GM18861 (cell line): ENCODE measurements around the gene OPCML.

Source experiments
- ATAC-seq: cut with Tn5 transposase; IDR thresholded peaks from one replicate; pipeline ENCODE4 v1.9.1; 2021; ENCODE audit not compliant: unreplicated experiment

The OPCML gene

DNA sequence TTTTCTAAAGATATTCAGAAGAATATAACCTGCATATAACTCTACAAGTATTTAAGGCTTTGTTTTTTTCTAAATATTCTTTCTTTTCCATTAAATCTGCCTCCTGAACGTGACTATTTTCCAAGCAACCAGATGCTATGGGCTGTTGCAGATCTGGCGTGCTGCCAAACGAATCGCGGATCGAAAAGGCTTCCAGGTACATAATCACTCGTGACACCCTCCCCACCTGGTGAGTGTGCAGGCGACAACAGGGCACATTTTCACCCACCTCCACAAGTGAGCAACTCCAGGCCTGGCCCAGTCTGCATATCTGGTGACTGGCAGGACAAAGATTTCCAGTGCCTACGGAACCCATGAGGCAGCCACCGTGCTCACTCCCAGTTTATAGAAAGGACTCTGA lies 660.1 kb downstream of the OPCML start:
- ATAC-seq, result no peak

GRCh38 chr11:132866783-132867545 lies 665.3 kb downstream of the OPCML start:
- no peak for ATAC-seq

DNA sequence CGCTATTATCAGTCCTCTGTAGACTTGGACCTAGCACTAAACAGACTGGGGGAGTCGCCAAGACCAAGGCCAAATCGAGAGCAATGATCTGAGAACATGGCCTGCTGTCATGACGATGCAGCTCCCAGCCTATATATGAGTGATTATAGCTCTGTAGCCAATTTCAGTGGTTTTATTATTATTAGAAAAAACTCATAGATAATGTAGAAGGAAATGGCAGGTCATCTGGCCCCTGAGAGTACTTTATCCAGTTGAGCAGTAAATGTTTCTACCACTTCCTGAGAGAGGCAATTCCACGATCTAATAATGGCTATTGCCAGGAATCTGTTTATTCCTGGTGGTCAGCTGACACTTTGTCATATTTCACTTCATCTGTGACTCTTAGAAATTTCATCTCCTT lies 666.7 kb downstream of the OPCML start:
- no peak for ATAC-seq

DNA sequence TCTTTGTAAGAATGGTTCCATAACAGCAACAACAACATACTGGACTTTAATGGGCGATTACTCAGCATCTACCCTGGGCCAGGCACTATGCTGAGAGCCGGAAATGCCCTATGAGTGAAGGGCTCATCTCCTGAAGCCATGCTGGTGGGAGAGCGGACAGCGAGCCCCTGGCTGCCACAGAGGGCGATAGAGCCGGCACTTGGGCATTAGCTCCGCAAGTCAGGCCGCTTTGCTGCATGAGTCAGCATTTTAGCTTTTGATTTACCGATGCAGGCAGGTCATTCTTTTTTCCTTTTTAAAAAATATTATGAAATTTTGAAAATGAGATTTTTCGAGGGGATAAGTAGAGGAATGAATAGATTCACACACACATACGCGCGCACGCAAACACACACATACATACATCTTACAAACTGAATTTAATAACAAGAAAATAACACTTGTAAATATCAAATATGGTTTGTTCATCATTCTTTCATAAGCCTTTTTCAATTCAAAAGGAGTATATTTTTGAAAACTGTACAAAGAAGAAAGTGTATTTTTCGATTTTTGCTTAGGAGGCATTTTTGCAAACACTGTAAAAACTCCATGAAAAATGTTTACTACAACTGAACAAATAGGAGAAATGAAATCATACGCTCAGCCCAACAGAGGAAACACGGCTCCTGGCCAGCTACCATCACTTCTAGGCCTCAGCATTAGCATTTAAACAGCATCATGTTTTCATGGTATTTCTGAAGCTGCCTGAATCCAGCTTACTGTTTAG lies 667.3 kb downstream of the OPCML start:
- ATAC-seq, result no peak

DNA sequence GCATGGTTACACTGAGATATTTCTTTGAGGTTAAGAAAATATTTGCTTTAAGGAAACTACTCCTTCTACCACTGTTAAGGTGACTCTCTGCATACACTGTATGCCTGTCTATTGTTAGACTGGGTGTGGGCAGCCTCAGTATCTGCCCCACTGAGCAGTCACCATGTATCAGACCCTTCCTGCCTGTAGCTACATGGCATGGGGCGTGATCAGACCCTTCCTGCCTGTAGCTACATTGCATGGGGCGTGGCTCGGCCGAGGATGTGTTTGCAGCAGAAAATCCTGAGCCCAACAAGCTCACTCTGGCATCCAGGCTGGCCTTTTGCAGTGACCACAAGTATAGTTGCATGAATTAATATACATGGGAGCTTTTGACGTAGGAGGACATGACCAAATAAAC lies 669.4 kb downstream of the OPCML start:
- ATAC-seq, result no peak

DNA sequence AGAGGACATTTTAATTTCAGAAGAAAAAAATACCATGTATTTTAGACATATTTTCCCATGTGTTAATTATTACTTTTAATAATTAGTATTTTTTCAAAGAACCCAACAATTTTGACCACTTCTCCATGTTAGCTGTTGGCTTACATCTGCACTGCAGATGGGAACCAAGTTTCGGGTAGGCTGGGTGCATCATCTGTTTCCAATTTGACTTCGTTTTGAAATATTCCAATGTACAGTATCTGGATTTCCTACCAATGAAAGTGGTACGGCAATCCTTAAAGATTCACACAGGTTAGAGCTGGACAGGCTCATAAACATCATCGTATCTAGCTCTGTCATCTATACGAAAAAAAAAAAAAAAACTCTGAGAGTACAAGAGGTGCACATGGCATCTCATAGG lies 670.2 kb downstream of the OPCML start:
- ATAC-seq, result no peak

DNA sequence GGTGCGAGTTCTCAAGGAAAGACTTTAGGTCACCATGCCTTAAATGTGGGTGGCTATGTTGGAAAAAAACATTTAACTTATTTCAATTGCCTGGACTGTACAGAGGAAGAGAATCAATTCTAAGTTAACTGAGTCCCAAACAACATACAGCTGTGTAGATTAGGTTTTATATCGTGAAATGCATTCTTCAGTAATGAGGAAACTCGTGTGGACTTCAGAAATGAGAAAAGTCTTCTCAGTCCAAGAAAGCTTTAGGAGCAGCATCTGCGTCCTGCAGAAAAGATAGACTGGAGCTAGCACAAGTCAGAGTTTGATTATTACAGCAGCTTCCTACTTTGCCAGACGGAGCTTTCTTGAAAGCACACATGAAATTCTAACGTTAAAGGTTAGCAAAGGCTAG lies 673.0 kb downstream of the OPCML start:
- ATAC-seq, result no peak

DNA sequence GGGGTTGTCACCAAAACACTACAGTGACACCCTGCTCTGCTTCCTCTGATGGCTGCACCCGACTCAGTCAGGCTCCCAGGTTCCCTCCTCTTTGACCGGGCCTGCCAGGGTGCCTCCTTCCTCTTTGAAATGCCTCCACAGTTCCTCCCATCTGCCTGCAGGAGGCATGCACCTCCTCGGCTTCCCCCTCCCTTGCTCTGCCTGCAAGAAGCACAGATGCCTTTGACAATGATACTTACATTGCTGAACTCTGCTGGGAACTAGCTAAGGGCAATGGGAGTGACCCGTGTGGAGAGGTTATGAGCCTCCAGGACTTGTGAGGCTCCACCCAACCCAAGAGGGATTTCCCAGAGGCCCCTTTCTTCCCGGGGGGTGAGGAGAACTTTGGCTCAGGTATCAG lies 674.1 kb downstream of the OPCML start:
- no peak for ATAC-seq

GRCh38 chr11:132856032-132856431 lies 676.3 kb downstream of the OPCML start:
- ATAC-seq, result no peak

- no peak for ATAC-seq
These were observed 676.8 kb downstream of the OPCML start for GRCh38 chr11:132855516-132855915.

- no peak for ATAC-seq
These were observed 678.4 kb downstream of the OPCML start for GRCh38 chr11:132853886-132854285.

DNA sequence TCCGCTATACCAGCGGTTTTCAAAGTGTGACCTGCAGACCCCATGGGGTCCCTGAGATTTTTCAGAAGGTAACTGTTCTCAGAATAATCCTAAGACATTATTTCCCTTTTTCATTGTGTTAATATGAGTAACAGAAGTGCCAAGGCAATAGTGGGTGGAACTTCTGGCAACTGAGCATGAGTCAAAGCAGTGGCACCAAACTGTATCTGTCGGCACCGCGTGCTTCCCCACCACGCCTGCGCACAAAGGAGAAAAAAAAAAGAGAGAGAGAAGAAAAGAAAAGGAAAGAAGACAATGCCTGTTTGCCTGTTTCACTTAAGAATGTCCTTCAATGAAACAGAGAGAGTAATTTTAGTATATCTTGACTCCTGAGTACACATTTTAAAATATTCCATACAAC lies 679.9 kb downstream of the OPCML start:
- ATAC-seq, result no peak

DNA sequence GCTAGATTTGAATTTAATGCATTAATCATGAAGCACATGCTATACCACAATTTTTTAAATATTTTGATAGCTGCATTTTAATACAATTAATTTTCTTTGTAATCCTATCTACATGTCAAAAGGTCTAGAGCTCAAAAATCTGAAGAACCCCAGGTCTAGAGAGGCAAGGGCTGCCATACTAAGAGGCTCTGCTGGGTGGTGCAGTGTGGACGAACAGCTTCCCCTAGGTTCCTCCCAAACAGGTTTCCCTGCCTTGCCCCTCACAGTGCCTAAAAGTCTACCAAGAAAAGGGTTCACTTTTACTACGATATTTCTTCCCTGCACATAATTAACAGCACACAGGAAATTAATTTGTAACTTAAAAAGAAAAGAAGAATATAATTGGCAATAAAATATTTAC lies 681.1 kb downstream of the OPCML start:
- no peak for ATAC-seq

DNA sequence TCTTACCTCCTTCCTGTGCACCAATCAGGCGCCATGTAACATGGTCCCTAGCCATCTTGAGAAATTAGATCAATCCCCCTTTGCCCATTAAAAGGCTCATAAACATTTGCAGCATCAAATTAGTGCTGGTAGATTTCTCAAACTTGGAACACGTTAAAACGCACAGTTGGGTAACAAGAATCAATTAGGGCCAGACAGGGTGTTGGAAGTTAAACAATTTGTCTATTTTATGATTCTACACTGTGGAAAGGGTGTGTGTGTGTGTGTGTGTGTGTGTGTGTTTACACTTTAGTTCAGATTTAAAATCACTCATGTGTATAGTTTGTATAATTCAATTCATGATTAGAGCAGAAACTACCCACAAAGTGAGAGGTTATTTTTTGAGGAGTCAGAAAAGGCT lies 682.0 kb downstream of the OPCML start:
- no peak for ATAC-seq

GRCh38 chr11:132848336-132848735 lies 684.0 kb downstream of the OPCML start:
- no peak for ATAC-seq

DNA sequence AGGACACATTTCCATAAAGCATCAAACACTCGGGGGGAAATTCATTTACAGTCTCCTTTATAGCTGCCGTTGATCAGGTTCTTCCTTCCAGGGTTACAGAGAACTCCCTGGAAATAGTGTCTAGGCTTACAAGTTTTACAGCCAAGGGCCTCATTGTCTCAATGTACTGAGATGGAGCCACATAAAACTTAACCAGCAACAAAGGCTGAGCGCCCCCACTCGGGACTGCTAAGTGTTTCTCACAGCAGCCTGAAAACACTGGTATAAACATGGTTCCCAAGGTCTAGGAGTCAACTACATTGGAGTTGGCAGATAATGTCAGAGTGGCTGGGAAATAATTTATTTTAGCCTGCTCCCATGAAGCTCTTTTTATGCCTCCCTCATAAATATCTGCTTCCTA lies 686.2 kb downstream of the OPCML start:
- ATAC-seq, result no peak

DNA sequence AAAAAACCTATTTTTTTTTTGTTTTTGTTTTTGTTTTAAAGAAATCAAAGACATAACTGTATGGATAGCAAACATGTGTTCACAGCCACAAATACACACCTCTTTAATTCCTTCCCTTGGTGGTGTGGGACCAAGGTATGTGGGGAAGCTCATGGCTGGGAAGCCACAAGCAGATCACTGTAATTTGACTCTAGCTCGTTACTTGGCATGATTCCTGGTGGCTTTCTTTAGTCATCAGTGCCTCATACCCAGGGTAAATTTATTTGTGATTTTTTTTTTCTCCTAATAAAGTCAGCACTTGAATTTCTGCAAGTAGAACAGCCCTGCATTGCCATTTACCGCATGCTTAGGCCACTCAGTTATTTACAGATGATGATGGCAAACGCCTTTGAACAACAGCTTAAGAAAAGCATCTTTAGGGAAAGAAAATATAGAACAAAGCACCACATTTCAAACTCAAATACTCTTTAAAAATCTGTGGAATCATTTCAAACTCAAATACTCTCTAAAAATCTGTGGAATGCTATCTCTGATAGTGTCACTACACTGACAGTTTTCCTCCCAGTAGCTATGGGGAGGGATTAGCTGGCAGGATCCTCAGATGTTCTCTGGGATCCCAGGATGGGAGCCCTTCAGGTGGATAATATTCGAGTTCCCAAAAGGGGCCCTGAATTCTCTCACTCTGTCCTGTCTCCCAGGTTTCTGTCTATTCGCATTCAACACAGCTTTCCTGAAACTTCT lies 687.2 kb downstream of the OPCML start:
- no peak for ATAC-seq

DNA sequence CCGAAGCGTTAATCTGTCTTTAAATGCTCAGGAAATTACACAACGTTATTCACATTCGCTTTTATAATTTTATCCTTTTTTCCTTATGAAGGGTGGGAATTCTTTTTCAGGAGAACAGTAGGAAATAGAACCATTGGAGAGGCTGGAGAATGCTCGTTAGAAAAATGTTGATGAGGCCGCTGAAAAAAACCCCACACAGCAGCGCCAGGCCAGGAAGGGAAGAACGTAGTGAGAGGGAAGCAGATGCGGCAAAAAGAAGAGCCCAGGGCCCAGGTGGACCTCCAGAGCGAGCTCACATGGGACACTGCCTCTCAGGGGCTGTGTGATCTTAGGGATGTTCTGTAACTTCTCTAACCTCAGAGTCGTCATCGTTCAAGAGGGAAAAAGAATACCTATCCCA lies 691.6 kb downstream of the OPCML start:
- ATAC-seq, result no peak

DNA sequence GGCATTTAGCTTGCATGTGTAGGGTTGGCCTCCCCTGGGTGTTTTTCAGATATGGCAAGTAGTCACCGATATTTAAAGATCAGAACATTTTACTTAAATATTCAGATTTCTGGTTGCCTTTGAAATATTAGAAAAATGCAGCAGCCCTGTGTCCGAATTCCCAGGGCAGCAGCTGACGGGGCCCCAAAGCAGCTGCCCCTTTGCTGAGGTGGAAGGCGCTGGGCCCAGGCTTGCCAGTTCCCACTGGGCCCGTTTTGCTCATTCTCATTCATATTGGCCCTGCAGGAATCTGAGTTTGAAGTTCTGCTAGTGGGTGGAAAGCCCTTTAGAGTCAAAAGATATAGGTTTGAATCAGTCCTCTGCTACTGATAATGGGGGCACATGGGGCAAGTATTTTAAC lies 692.1 kb downstream of the OPCML start:
- ATAC-seq, result no peak

- no peak for ATAC-seq
These were observed 692.9 kb downstream of the OPCML start for GRCh38 chr11:132839236-132839945.

DNA sequence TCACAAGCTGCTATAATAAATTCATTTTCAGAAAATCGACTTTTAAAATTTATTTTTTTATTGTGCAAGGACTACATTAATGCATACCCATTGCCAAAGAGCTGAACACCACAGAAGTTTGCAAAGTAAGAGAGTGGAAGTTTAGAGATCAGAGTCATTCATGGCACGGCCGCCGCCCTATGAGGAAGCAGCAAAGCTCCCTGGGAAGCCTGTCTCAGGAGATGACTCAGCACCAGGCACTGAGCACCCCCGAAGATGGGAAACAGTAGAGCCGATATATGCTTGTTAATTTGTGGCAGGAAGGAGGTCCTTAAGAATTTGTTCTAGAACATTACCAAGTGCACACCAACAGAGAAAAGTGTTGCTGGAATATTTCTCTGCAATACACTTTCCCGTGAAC lies 693.7 kb downstream of the OPCML start:
- no peak for ATAC-seq
